Activated CD8-positive, alpha-beta memory T cell treated with anti-CD3 and anti-CD28 coated beads, Interleukin-2, amount 10 ng/mL, durations not matched to agents 7 days and 5 days (primary cell): ENCODE measurements around the gene SGPL1. TPM values are rescaled to one million over a fixed set of nuclear protein-coding genes. Genes with fewer than 3 reads are reported as not detected.

Experiments used
- ATAC-seq: fragments of 150-1000 bp; cut with Tn5 transposase; one replicate; pipeline ENCODE4 v1.10.0; 2021; ENCODE audit warnings: moderate library complexity
- CTCF ChIA-PET: fragments of 350-600 bp; sonication (Branson Sonifier 250); formaldehyde crosslinking; loops from one replicate; lab custom pipeline; 2021; ENCODE audit warnings: antibody characterized with exemption; lab: Charles Lee
- DNase-seq: peaks from one replicate; pipeline ENCODE4 v3.0.0-alpha.2; 2020
- H3K27ac Mint-ChIP-seq: one replicate; pipeline ENCODE4 v1.8.0; 2021; ENCODE audit warnings: mild to moderate bottlenecking, mixed read lengths
- H3K27me3 Mint-ChIP-seq: one replicate; pipeline ENCODE4 v1.8.0; 2021; ENCODE audit warnings: mixed read lengths
- H3K36me3 Mint-ChIP-seq: one replicate; pipeline ENCODE4 v1.8.0; 2021; ENCODE audit warnings: mild to moderate bottlenecking, mixed read lengths
- H3K4me1 Mint-ChIP-seq: one replicate; pipeline ENCODE4 v1.8.0; 2021; ENCODE audit warnings: mixed read lengths
- H3K4me3 Mint-ChIP-seq: one replicate; pipeline ENCODE4 v1.8.0; 2021; ENCODE audit warnings: mild to moderate bottlenecking, moderate library complexity, mixed read lengths
- H3K9me3 Mint-ChIP-seq: one replicate; pipeline ENCODE4 v1.8.0; 2022; ENCODE audit warnings: low read depth, mixed read lengths
- total RNA-seq, 2 experiments: library from RNA; stranded (reverse); gene quantifications; one replicate each; pipeline ENCODE4 v1.2.3, GENCODE V29; 2021

The SGPL1 gene
- total RNA-seq, 2 experiments from 2014 or later: 22.5 to 29.3 TPM

DNA sequence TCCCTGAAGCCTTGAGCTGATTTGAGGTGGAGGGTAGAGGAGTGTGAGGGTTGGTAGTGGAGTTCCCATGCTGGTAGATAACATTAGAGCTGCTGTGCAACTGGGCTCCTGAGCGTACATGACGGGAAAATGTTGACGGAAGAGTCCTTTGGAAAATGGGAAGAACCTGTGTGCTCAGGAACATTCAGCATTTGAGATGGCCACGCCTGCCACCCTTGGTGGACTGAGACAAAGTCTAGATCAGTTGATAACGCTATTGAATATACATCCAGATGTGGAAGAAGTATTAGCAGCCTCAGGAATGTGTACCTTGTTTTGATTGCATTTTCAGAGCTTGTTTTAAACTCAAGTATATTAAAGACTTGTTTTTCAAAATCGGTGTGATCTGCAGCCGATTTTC, 56.5 kb downstream of the SGPL1 start:
- Mint-ChIP-seq H3K27ac (no peak overlapping the region), H3K36me3 (peaks cover 4% of the 10 kb centered on the region), H3K27me3 (no peaks in the 10 kb centered on the region), H3K4me1 (no peaks in the 10 kb centered on the region), H3K9me3 (no peaks in the 10 kb centered on the region), H3K4me3 (no peak overlapping the region)
- ATAC-seq (no peak), DNase-seq (no peak)
- CTCF ChIA-PET: interaction anchor here (1.4 to 1.8 kb wide), 2 partner anchors 9 to 18 kb away, joined by 4 read pairs; no protein-coding TSS in a partner anchor

DNA sequence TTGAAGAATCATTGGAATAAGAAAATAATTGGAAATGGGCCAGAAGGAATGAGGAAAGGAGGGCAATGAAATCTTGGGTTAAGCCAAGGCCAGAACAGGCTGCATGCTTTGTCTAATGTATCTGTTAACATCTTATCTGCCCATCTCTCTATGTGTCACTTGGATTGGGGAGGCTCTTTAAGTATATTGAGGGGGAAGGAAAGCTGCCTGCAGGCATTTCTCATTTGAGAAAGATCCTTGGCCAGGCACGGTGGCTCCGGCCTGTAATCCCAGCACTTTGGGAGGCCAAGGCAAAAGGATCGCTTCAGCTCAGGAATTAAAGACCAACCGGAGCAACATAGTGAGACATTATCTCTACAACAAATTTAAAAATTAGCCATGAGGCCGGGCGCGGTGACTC, 58.3 kb downstream of the SGPL1 start:
- CTCF ChIA-PET: no interaction called here
- Mint-ChIP-seq H3K27me3 (no peaks in the 10 kb centered on the region), H3K9me3 (no peaks in the 10 kb centered on the region), H3K27ac (no peak overlapping the region), H3K36me3 (peaks cover 4% of the 10 kb centered on the region), H3K4me3 (no peak overlapping the region), H3K4me1 (peaks cover 2% of the 10 kb centered on the region)
- DNase-seq (no peak), ATAC-seq (no peak)

DNA sequence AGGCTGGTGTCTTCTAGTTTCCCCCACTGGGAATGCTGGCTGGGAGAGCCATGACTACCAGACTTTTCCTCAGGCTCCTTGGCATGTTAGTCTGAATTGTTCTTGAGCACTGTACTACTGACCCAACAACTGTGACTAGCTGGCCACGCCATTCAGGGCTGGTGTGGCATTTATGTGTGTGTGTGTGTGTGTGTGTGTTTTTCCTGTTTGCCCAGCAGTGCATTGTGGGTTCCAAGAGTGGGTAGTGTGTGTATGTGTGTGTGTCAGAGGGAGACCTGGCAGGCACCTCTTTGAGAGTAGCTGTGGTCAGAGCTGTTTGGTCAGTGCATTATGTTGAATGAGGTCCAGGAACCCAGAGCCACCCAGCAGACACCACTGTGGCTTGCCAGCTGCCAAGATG, 63.5 kb downstream of the SGPL1 start:
- H3K4me3 Mint-ChIP-seq: no peak overlapping the region
- no peak overlapping the region for H3K27ac Mint-ChIP-seq
- H3K4me1 Mint-ChIP-seq: peaks cover 9% of the 10 kb centered on the region
- H3K9me3 Mint-ChIP-seq: no peaks in the 10 kb centered on the region
- H3K36me3 Mint-ChIP-seq: peaks cover 5% of the 10 kb centered on the region
- CTCF ChIA-PET: interaction anchor here (0.9 to 5.9 kb wide), 12 partner anchors 8 to 657 kb away, joined by 3 to 33 read pairs (median 4); partner anchors contain the start of gene SGPL1
- DNase-seq (no peak), ATAC-seq (no peak)
- H3K27me3 Mint-ChIP-seq: no peaks in the 10 kb centered on the region

DNA sequence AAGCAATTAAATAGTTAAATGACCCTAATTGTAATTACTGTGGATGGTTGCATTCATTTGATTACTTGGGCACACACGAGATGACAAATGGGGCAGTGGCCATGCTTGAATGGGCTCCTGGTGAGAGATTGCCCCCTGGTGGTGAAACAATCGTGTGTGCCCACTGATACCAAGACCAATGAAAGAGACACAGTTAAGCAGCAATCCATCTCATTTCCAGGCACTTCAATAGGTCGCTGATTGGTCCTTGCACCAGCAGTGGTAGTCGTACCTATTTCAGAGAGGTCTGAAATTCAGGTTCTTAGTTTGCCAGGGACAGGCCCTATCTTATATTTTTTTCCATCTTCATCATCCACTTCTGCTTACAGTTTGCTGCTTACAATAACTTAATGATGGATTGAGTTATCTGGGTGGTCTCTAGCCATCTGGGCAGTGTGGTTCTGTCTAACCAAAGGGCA, 64.4 kb downstream of the SGPL1 start:
- Mint-ChIP-seq H3K9me3 (no peaks in the 10 kb centered on the region), H3K4me3 (no peak overlapping the region), H3K27ac (no peak overlapping the region), H3K36me3 (peaks cover 11% of the 10 kb centered on the region), H3K4me1 (peaks cover 9% of the 10 kb centered on the region), H3K27me3 (no peaks in the 10 kb centered on the region)
- CTCF ChIA-PET: interaction anchor here (0.7 to 5.9 kb wide), 11 partner anchors 7 to 328 kb away, joined by 3 to 33 read pairs (median 4); partner anchors contain the start of gene SGPL1
- DNase-seq (peak; percentile 86), ATAC-seq (peak; percentile 93)

DNA sequence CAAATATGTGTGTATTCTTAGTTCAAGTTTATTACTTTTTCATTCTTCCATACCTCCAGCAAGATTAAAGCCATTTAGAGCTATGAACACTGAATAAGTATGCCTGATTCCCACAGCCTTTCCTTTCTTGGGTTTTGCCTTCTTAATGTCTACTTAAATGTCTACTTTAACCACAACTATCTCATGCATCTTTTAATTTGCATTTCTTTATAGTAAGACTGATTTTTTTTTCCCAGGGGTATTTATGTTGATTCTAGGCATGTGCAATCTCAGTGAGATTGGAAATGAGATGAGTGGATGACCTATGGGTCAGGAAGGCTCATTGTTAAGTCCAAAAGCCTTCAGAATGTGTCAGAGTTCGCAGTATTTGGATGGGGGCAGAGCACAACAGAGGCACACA, 69.0 kb downstream of the SGPL1 start:
- Mint-ChIP-seq H3K4me1 (peaks cover 16% of the 10 kb centered on the region), H3K36me3 (peaks cover 10% of the 10 kb centered on the region), H3K4me3 (no peak overlapping the region), H3K27ac (no peak overlapping the region), H3K27me3 (no peaks in the 10 kb centered on the region), H3K9me3 (no peaks in the 10 kb centered on the region)
- CTCF ChIA-PET: interaction anchor here (0.7 to 1.2 kb wide), 2 partner anchors 22 to 325 kb away, joined by 3 to 5 read pairs; no protein-coding TSS in a partner anchor
- ATAC-seq: no peak
- DNase-seq: no peak

DNA sequence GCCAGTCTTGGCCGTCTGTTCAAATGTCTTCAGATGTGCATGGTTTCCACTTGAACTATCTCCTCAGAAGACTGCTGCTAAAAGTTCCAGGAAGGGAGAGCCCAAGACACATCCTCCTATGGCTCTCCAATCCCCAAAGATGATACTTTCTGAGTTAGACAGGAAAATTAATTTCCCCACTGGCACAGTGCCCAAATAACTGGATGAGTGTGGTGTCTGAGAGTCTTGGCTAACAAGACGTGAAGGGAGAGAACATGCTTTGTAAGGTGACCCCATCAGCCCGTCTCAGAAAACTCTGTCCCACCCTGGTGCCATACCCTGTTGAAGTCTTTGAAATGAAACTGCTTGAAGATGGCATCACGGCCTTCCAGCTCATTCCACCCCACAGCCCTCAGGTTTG, 69.7 kb downstream of the SGPL1 start:
- Mint-ChIP-seq H3K4me3 (no peak overlapping the region), H3K9me3 (no peaks in the 10 kb centered on the region)
- CTCF ChIA-PET: no interaction called here

DNA sequence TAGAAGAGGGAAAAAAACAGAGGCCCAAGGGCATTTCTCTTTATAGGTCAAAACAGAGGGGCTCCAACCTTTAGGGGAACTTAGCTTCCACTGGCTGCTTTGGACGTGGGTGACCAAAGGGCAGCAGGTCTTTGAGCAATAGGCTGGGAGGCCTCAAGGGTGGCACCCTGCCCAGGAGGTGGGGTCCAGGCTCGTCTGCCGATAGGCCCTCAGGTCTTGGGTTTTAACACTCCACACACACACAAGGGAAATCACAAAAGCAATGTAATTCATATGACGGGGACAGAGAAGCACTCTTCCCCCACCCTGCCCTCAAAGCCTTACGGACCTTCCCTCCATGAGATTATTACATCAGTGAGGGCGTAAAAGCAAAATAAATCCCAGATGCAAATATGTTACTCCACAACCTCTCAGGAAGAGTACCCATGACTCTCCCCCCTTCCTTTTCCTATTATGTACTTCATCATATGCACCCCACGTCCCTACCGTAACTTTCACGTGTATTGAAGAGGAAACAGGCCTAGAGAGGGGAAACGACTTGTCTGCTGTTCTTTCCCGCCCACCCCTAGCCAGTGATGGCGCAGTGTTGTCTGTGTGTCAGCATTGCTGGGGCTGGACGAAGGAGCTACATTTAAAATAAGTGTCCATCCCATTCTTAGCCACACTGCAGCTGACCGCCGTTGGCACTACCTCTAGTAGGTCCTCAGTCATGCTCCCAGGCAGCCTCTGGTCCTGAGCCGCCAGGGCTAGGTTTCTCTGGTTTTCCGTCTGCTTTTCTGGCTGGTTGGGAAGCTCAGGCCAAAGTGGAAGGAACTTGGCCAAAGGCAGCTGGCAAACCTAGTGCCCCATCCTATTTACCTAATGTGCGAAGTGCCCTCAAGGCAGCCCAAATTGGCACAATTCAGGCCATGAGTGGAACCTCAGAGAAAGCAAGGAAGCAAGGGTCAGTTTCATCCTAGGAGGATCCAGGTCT, 70.5 kb downstream of the SGPL1 start:
- DNase-seq (peak; percentile 40), ATAC-seq (no peak)
- CTCF ChIA-PET: interaction anchor here (2.0 kb wide), 1 partner anchor 70 kb away, joined by 5 read pairs; the partner anchor contains the start of gene SGPL1
- H3K4me3 Mint-ChIP-seq: peak overlapping the region; percentile 76
- H3K27ac Mint-ChIP-seq: peak overlapping the region; percentile 5
- peaks cover 19% of the 10 kb centered on the region for H3K4me1 Mint-ChIP-seq
- no peaks in the 10 kb centered on the region for H3K9me3 Mint-ChIP-seq
- peaks cover 10% of the 10 kb centered on the region for H3K36me3 Mint-ChIP-seq
- no peaks in the 10 kb centered on the region for H3K27me3 Mint-ChIP-seq

More for the DNA sequence above, 69.7 kb downstream of the SGPL1 start:
- DNase-seq: no peak
- H3K36me3 Mint-ChIP-seq: peaks cover 10% of the 10 kb centered on the region
- no peaks in the 10 kb centered on the region for H3K27me3 Mint-ChIP-seq
- H3K4me1 Mint-ChIP-seq: peaks cover 18% of the 10 kb centered on the region
- no peak overlapping the region for H3K27ac Mint-ChIP-seq
- no peak for ATAC-seq

DNA sequence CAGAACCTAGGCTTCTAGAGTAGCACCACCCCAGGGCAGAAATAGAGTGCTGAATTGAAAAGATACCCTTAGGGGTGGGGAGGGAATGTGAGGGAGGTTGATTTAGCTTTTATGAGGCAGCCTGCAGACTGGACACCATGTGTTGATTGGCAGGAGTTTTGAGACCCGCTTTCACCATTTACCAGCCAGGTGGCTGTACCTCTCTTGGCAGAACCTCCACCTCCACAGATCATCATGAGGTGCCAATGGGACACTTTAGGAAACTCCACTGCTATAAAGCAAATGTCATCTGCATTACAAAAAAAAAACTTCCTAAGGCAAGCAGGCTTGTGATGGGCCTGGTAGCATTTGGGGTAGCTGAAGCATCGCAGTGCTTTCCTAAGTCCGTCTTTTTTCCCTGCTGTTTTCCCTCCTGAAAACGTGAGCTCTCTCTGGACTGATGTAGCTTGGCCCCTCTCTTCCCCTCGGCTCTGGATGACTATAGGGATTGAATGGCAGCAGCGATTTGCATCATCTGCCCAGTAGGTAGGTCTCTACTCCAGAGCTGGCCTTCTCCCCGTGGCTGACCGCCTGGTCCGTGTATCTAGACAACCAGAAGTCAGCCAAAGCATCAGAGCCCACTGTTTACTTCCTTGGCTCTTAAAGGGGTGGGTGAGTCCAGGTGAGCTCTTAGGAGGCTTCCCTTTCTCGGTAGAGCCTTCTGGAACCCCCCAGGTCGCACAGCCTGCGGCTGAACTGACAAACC, 71.3 kb downstream of the SGPL1 start:
- Mint-ChIP-seq H3K27me3 (no peaks in the 10 kb centered on the region), H3K9me3 (no peaks in the 10 kb centered on the region), H3K4me3 (peak overlapping the region; percentile 76), H3K4me1 (peaks cover 19% of the 10 kb centered on the region), H3K36me3 (peaks cover 10% of the 10 kb centered on the region), H3K27ac (peak overlapping the region; percentile 82)
- CTCF ChIA-PET: interaction anchor here (1.0 to 2.0 kb wide), 4 partner anchors 8 to 426 kb away, joined by 3 to 5 read pairs (median 4); partner anchors contain the start of gene SGPL1
- no peak for ATAC-seq
- peak; percentile 38 for DNase-seq

DNA sequence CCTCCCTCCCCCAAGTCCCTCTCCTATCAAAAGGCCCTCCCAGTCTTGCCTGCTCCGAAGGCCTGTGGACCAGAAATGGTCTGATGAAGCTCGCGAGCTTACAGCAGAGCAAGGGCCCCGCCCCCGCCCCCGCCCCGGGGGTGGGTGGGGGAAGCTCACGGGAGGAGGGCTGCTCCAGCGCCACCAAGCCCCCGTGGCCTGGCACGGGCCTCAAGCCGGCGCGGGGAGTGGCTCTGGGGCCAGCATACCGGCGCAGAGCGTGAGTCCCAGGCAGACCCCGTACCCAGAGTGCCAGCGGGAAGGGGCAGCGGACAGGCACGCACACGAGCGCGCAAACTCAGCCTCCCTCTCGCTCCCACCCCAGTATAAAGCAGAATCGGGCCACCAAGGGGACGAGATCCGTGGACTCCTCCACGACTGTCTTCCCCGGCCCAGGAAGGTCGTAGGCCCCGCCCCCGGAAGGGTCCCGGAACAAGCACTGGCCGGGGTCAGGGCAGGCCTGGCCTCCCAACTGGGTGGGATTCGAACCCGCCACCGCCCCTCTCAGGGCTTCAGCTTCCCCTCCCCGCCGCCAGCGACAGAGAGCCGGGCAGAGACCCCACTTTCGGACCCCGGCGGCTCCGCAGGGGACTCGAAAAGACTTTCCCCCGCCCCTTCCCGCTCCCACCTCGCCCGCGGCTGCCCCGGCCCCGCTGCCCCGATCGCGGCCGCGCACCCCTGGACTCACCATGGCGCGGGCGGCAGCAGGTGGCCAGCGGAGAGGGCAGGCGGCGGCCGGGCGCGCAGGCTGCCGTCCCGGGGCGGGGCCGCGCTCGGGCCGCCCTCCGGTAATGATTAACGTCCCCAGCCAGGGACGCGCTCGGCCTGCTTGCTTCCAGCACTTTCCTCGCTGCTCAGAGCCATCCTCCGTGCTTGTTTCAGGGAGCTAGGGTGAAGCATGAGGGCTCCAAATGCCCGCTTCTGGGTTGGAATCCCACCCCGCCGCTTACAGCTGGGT, 72.4 kb downstream of the SGPL1 start, which contains the start of gene PCBD1:
TSS of gene PCBD1 (minus strand) at position 762 of the 997 bp plus-strand sequence. CDS start at position 730, 32 bp downstream.
- Mint-ChIP-seq H3K4me3 (peak within 1 kb of the TSS; percentile 76), H3K9me3 (no peaks in the 10 kb centered on the region), H3K36me3 (peaks cover 10% of the 10 kb centered on the region), H3K27me3 (no peaks in the 10 kb centered on the region), H3K4me1 (peaks cover 20% of the 10 kb centered on the region), H3K27ac (peak within 1 kb of the TSS; percentile 83)
- CTCF ChIA-PET: interaction anchor here (1.0 to 2.0 kb wide), 5 partner anchors 9 to 427 kb away, joined by 3 to 5 read pairs (median 4); partner anchors contain the start of gene SGPL1
- ATAC-seq: peak; percentile 84
- peak; percentile 82 for DNase-seq

DNA sequence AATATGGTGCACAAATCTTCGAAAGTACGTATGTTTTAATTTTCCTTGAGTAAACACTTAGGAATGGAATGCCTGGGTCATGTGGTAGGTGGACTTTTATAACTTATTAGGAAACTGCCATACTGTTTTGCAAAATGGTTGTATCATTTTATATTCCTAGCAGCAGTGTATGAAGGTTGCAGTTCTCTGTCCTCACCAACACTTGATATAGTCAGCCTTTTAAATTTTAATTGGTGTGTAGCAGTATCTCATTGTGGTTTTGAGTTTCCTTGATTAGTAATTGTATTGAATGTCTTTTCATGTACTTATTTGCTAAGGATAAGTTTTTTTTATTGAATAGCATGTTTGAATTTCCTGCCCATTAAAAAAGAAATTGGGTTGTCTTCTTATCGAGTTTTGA, 73.5 kb downstream of the SGPL1 start:
- Mint-ChIP-seq H3K4me3 (peak overlapping the region; percentile 76), H3K27me3 (no peaks in the 10 kb centered on the region), H3K4me1 (peaks cover 23% of the 10 kb centered on the region), H3K27ac (peak overlapping the region; percentile 66), H3K36me3 (peaks cover 8% of the 10 kb centered on the region), H3K9me3 (no peaks in the 10 kb centered on the region)
- CTCF ChIA-PET: interaction anchor here (1.3 kb wide), 1 partner anchor 73 kb away, joined by 4 read pairs; the partner anchor contains the start of gene SGPL1
- ATAC-seq (no peak), DNase-seq (no peak)

DNA sequence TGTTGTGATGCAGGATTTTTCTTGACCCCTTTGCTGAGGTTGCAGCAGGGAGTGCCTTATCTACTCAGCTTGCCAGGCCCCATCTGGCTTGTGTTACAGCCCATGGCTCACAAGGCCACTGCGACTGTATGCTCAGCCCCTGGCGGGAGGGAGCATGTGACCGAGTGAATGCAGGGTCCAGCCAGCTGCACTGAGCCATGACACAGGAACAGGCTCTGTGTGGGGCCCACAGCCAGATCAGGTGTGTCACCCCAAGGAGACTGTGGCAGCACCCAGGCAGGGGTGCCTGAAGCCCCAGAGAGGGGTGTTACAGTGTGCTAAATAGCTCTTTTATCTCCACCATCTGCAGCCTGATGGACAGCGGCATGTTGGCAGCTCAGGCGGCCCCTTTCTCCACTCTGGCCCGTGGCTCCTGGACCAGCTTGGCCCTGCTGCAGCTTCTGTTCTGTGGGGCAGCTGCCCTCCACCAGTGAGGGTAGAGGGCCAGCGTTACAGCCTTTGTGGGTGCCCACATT, 75.2 kb downstream of the SGPL1 start:
- DNase-seq (peak; percentile 19), ATAC-seq (no peak)
- no peaks in the 10 kb centered on the region for H3K36me3 Mint-ChIP-seq
- no peaks in the 10 kb centered on the region for H3K27me3 Mint-ChIP-seq
- no peak overlapping the region for H3K4me3 Mint-ChIP-seq
- H3K9me3 Mint-ChIP-seq: no peaks in the 10 kb centered on the region
- H3K4me1 Mint-ChIP-seq: peaks cover 23% of the 10 kb centered on the region
- CTCF ChIA-PET: interaction anchor here (1.1 to 1.4 kb wide), 3 partner anchors 10 to 74 kb away, joined by 3 to 4 read pairs (median 3); no protein-coding TSS in a partner anchor
- H3K27ac Mint-ChIP-seq: no peak overlapping the region
